Gastrocnemius medialis (tissue), 4 donors: ENCODE results near the gene PLIN5. TPM values are rescaled to one million over a fixed set of nuclear protein-coding genes. Genes with fewer than 3 reads are reported as not detected.

Source experiments
- ATAC-seq, 2 donors: fragments of 150-250 bp; one replicate each; pipeline ENCODE4 v1.9.1; 2016
- DNase-seq, 2 donors: peaks; one replicate each; pipeline ENCODE4 v3.0.0-alpha.2; 2019
- H3K27ac ChIP-seq, 4 donors: fragments of 200-600 bp; sonication (generic); 1 replicate in 1 of 4; 2 replicates in 3 of 4; pipeline ENCODE4 v1.5.1; 2016 to 2018; ENCODE audit warnings: mild to moderate bottlenecking in 2 of 4, moderate library complexity in 1 of 4
- H3K27me3 ChIP-seq, 3 donors: fragments of 200-600 bp; sonication (generic) in 2 of 3; 1 replicate in 1 of 3; 2 replicates in 2 of 3; pipeline versions ENCODE4 v1.5.1 to v1.6.0; 2016 to 2019; ENCODE audit warnings: mild to moderate bottlenecking in 1 of 3, moderate library complexity in 1 of 3
- H3K36me3 ChIP-seq, 2 donors: fragments of 200-600 bp; sonication (generic) in 1 of 2; one replicate each; pipeline ENCODE4 v1.5.1; 2017 to 2018
- H3K4me1 ChIP-seq, 2 donors: fragments of 200-600 bp; sonication (generic) in 1 of 2; one replicate each; pipeline ENCODE4 v1.5.1; 2016 to 2017; ENCODE audit warnings: mild to moderate bottlenecking in 2 of 2
- H3K4me3 ChIP-seq, 4 donors: fragments of 200-600 bp; sonication (generic) in 3 of 4; 1 replicate in 1 of 4; 2 replicates in 3 of 4; pipeline ENCODE4 v1.5.1; 2016 to 2019; ENCODE audit warnings: mild to moderate bottlenecking in 2 of 4
- H3K9me3 ChIP-seq, 3 donors: fragments of 200-600 bp; sonication (generic) in 2 of 3; 1 replicate in 1 of 3; 2 replicates in 2 of 3; pipeline ENCODE4 v1.5.1; 2016 to 2019
- POLR2A ChIP-seq, 2 donors: fragments of 450-650 bp; IDR thresholded peaks; one replicate each; pipeline ENCODE4 v1.6.1; 2017; ENCODE audit warnings: antibody characterized with exemption in 2 of 2, mild to moderate bottlenecking in 2 of 2, moderate library complexity in 2 of 2
- in situ Hi-C, 4 donors: fragments of 200-750 bp; cut with MboI; loops; one replicate each; pipeline versions ENCODE4 v1.15.0 to v1.8.0; 2017; ENCODE audit warnings: low sequenced_read_pairs in 4 of 4
- intact Hi-C: fragments of 100-400 bp; cut with DNase I; formaldehyde crosslinking; loops from one replicate; pipeline ENCODE4 v1.15.1; 2023; ENCODE audit warnings: low total_unique reads
- total RNA-seq, 4 donors: library from RNA; depleted of rRNA; stranded (reverse); fragments of >200 nt; gene quantifications; one replicate each; pipeline versions ENCODE4 v1.1.0 to v1.2.3, GENCODE V29; 2016
- TF ChIP-seq, protein P1 (sequence below), 5 experiments: fragments of 450-650 bp in 3 of 5; fragments of 200-600 bp in 2 of 5; sonication (generic) in 2 of 5; IDR thresholded peaks in 4 of 5; conservative IDR thresholded peaks in 1 of 5; 1 replicate in 4 of 5; 2 replicates in 1 of 5; pipeline ENCODE4 v1.5.1; 2016 to 2019; ENCODE audit warnings: antibody characterized with exemption in 5 of 5, mild to moderate bottlenecking in 3 of 5, moderate library complexity in 3 of 5

The PLIN5 gene
- total RNA-seq, 4 donors from 2014 or later, result 23.5 to 127 (median 52.9) TPM

GRCh38 chr19:4483385-4483784, 51.6 kb downstream of the PLIN5 start:
- DNase-seq, result no peak
- Histone ChIP-seq H3K4me3 (no peak overlapping the region), H3K27me3 (no peaks in the 10 kb centered on the region), H3K4me1 (no peaks in the 10 kb centered on the region), H3K27ac (no peak overlapping the region), H3K9me3 (no peaks in the 10 kb centered on the region), H3K36me3 (peaks cover 0 to 19% of the 10 kb centered on the region in 2 donors)
- no peak for ATAC-seq
- in situ Hi-C loops, result no loop called here
- no peak for TF ChIP-seq POLR2A (IDR thresholded peaks at IDR 0.05)
- TF ChIP-seq, protein P1, sequence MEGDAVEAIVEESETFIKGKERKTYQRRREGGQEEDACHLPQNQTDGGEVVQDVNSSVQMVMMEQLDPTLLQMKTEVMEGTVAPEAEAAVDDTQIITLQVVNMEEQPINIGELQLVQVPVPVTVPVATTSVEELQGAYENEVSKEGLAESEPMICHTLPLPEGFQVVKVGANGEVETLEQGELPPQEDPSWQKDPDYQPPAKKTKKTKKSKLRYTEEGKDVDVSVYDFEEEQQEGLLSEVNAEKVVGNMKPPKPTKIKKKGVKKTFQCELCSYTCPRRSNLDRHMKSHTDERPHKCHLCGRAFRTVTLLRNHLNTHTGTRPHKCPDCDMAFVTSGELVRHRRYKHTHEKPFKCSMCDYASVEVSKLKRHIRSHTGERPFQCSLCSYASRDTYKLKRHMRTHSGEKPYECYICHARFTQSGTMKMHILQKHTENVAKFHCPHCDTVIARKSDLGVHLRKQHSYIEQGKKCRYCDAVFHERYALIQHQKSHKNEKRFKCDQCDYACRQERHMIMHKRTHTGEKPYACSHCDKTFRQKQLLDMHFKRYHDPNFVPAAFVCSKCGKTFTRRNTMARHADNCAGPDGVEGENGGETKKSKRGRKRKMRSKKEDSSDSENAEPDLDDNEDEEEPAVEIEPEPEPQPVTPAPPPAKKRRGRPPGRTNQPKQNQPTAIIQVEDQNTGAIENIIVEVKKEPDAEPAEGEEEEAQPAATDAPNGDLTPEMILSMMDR (IDR thresholded peaks at IDR 0.05 in 4 of 5, conservative IDR thresholded peaks at IDR 0.05 in 1 of 5), result no peak
- intact Hi-C loops, result no loop called here

DNA sequence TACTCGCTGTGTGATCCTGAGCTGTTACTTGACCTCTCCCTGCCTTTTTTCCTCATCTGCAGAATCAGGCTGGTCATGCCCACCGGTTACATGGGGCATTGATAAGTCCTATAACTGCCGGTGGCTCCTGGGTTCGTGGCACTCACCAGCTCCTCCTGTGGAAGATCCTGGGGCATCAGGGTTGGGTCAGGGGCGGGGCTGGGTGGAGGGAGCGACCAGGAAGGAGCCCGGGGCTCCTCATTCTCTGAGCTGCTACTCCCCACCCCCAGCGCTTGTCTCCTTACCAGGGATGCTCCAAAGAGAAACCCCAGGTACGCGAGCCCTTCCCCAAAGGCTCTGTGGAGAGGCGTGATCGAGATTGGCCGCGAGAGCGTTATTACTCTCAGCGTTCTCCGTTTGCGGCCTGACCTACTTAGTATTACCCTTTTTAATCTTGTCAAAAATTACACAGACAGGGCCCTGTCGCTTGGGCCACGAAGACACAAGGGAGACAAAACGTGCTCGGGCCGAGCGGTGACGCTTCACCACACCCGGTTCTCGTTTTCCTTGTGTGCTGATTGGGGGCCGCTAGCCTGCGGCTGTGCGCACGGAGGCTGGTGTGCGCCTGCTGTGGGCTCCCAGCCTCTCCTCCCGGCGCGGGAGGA, 52.2 kb downstream of the PLIN5 start:
- Histone ChIP-seq H3K9me3 (no peaks in the 10 kb centered on the region), H3K27ac (no peak overlapping the region), H3K36me3 (peaks cover 0 to 19% of the 10 kb centered on the region in 2 donors), H3K4me3 (no peak overlapping the region), H3K27me3 (no peaks in the 10 kb centered on the region), H3K4me1 (no peaks in the 10 kb centered on the region)
- in situ Hi-C loops (no loop called here), intact Hi-C loops (no loop called here)
- TF ChIP-seq, protein P1 (IDR thresholded peaks at IDR 0.05 in 4 of 5, conservative IDR thresholded peaks at IDR 0.05 in 1 of 5), result no peak
- TF ChIP-seq POLR2A (IDR thresholded peaks at IDR 0.05), result no peak
- ATAC-seq, result no peak
- DNase-seq, result no peak

GRCh38 chr19:4477034-4477801, 57.8 kb downstream of the PLIN5 start:
- Histone ChIP-seq H3K9me3 (no peaks in the 10 kb centered on the region), H3K27me3 (no peaks in the 10 kb centered on the region), H3K36me3 (peaks cover 0 to 17% of the 10 kb centered on the region in 2 donors), H3K4me1 (peaks cover 11 to 14% of the 10 kb centered on the region in 2 donors), H3K4me3 (no peak overlapping the region), H3K27ac (no peak overlapping the region)
- TF ChIP-seq, protein P1 (IDR thresholded peaks at IDR 0.05 in 4 of 5, conservative IDR thresholded peaks at IDR 0.05 in 1 of 5), result no peak
- TF ChIP-seq POLR2A (IDR thresholded peaks at IDR 0.05), result no peak
- no peak for ATAC-seq
- in situ Hi-C loops (no loop called here), intact Hi-C loops (no loop called here)
- DNase-seq, result no peak

GRCh38 chr19:4474514-4475022, 60.5 kb downstream of the PLIN5 start:
- Histone ChIP-seq H3K4me1 (peaks cover 16 to 18% of the 10 kb centered on the region in 2 donors), H3K36me3 (peaks cover 0 to 17% of the 10 kb centered on the region in 2 donors), H3K27ac (peak overlapping the region in 1 of 4 donors; percentile 82), H3K9me3 (no peaks in the 10 kb centered on the region), H3K4me3 (no peak overlapping the region), H3K27me3 (no peaks in the 10 kb centered on the region)
- DNase-seq (no peak), ATAC-seq (no peak)
- in situ Hi-C loops, result no loop called here
- no peak for TF ChIP-seq POLR2A (IDR thresholded peaks at IDR 0.05)
- TF ChIP-seq, protein P1 (IDR thresholded peaks at IDR 0.05 in 4 of 5, conservative IDR thresholded peaks at IDR 0.05 in 1 of 5), result no peak
- intact Hi-C loops, result no loop called here
